NCI-H526 treated with DMSO at 0.1 percent for 48 hours (cell line): ENCODE results near the gene MBD6.

Experiments
- DNase-seq: peaks from one replicate; lab custom pipeline; 2025; lab: John Stamatoyannopoulos, UW

Gene MBD6

DNA sequence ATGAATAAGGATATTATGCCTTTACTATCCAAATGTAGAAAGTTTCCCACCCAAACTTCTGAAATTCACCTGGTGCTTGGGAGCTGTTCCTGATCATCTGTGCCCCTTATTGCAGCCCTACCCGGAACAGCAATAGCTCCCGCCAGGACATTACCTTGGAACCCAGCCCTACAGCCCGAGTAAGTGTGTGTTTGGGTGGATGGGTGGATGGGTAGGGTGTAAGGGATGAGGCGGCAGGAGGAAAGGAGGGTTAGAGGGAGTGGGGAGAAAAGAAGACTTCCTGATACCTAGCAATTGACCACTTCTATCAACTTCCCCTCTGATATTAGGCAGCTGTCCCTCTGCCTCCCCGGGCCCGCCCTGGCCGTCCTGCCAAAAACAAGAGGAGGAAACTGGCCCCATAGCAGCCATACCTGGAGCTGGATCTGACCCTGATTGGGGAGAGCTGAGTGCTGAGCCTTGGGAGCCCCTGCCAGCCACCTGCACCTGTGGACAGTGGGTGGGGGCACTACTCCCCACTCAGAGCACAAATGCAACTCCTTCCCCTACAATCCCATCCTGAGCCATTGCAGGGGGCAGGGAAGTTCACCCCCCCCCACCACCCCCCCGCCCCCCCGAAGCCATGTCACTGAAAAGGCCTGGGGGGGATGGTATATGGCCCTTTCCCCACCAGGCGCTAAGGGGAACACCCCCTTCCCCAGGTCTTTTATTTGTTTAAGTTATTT, 6.4 kb downstream of the MBD6 start:
- no peak for DNase-seq

DNA sequence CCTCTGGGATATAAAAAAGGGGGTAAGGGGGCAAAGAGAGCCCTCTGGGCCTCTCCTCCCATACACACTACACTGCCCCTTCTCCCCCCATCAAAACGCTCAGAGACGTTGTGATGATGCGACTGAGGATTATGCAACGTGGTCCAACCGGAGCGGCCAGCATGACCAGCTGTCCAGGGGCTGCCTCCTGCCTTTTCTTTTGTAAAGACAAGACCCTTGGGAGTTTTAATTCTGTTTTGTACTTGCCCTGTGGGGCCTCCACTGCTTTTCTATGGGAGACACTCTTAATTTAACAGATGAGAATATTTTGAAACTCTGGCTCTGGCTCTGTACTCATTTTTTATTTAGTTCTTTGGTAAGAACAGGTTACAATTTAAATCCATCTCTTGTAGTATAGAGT, 7.2 kb downstream of the MBD6 start:
- DNase-seq, result no peak

DNA sequence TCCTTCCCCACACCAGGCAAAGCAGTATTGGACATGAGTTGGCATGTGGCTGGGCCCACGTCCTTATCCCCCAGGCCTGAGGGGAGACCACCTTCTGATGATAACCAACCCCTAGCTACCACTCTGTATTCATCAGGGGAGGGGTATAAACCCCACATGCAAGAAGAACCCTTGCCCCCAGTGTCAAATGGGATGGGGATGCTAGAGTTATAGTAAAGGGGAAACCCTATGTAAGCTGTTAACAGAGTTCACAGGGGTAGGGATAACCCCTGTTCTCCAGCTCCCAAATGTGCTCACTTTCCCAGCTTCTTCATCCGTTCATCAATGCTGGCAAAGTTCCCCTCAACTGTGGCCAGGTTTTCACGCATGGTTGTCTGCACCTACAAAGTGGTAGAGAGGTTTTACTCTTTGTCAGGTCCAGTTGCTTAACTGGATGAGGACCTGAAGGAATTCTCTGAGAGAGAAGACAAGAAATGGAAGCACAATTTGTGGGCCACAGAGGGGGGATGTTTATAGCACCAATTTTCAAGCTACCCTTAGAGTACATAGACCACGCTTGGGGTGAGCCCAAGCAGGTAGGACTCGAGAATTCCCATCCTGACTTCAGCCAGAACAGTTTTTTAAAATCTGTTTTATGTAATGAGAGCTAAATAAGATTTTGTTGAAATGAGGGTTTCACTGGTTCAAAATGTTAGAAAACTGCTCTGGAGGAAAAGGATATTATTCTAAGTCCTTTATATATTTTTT, 7.9 kb downstream of the MBD6 start:
- no peak for DNase-seq

DNA sequence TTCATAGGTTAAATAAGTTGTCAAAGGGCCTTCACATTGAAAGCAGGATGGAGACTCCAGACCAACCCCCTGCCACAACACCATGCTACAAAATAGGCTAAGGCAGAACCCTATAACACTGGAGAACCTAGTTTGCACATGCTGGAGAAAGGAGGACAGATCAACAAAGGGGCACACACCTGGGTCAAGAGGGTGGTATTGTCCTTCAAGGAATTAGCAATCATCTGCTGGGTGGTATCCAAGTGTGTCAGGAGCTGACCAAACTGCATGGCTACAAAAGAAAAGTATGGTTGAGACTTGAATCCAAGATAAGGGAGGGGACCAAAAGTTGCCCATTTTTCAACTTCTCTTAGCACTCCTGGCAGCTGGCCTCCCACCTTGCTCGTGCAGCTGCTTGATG, 9.2 kb downstream of the MBD6 start:
- DNase-seq, result no peak

DNA sequence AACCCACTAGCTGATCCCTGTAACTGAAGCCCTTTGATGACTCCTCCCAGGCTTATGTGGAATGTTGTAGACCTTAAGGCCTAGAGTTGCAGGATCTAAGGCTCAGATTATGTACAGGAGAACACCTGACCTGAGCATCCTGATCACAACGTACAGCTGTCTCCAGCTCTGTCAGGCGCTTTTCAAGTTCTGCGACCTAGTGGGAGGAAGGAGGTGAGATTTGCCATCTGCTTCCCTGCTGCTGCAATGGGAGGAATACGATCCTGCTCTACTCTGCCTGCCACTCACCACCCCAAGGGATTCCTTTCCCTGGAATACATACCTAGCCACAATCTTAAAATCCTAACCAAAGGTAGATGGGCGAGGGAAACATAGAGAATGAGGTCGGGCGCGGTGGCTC, 10.5 kb downstream of the MBD6 start:
- DNase-seq, result no peak

DNA sequence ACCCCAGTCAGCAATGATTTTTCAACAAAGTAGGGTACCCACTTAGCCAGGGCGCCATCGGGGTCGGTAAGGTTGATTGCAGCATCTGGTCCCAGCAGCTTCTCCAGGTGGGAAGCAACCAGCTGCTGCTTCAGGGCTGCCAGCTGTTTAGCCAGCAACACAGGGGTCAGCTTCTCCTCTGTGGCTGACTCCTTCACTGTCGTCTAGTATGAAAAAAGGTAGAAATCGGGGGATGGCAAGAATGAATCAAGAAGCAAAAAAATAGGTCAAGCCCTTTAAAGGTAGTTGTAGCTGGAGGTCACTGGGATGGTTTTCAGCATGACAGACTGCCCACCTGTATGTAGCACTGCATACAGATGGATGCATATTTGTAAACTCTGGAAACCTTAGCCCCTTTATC, 11.6 kb downstream of the MBD6 start:
- DNase-seq, result no peak

DNA sequence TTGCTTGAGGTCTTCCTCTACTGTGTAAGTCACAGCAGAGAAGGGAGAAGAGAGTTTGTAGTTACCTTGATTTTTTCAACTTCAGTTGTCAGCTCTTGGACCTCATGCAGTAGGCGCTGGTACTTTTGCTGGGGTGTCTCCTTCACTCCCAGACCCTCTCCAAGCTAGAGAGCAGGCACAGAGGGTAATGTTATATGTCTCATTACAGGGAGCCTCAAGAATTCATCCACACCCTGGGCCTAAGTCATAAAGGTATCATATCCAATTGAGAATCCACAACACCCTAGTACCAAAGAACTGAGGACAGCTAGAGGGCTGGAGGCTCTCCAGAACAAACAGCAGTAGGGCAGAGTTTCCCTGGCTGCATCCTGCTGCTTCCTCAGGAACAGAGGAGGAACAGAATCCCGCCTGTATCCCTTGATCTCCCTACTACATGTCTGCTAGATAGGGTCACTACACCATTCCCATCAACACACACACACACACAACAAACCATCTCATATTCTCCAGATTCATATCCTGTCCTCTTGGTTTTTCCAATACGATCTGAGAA, 12.4 kb downstream of the MBD6 start:
- no peak for DNase-seq

DNA sequence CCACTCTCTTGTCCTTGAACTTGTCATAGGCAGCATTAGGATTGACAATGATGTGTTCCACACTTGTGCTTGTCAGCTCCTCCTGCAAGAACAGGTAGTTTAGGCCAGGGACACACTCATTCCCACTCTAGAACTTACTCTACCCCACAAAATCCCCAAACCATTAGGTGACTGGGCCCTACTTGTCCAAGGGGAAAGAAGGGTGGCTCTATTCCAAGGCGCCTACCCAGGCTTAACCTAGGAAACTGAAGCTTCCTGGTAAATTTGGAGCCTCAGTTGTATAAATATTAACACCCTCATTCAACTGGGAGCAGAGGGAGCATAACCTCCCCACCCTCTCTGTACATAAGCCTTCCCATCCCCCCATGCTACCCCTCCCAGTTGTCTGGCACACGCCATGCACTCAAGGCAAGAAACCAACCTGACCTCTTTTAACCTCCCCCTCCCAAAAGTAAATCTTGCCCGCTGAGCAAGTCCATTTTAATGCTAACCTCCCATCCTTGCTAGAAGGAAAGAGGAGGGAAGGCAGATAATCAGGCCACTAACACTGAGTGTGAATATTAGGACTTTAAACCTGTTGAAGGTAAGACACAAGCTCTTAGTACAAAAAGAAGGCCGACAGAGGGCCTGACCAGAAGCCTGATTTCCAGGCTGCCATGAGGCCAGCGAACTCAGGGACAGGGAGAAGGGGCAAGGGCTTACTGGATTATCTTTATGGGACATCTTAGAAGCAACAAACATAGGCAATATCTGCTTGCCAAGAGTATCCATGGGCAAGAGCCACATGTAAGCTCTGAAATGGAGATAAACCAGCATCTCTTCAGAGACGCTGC, 13.4 kb downstream of the MBD6 start:
- DNase-seq, result no peak

DNA sequence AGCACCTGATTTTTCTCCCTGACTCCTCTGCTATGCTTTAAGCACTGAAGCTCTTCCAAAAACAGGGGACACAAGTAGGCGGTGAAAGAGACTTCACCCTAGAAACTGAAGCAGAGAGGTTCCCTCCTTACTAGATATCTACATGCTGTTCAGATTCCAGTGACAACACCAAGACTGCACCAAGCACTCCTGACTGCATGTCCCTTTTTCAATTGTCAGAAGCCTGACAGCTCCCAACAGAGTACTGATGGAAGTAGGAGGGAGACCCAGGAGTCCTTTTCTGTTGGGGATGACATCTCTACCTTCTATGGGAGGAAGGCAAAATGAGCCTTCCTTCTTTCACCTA, 13.9 kb downstream of the MBD6 start:
- no peak for DNase-seq

DNA sequence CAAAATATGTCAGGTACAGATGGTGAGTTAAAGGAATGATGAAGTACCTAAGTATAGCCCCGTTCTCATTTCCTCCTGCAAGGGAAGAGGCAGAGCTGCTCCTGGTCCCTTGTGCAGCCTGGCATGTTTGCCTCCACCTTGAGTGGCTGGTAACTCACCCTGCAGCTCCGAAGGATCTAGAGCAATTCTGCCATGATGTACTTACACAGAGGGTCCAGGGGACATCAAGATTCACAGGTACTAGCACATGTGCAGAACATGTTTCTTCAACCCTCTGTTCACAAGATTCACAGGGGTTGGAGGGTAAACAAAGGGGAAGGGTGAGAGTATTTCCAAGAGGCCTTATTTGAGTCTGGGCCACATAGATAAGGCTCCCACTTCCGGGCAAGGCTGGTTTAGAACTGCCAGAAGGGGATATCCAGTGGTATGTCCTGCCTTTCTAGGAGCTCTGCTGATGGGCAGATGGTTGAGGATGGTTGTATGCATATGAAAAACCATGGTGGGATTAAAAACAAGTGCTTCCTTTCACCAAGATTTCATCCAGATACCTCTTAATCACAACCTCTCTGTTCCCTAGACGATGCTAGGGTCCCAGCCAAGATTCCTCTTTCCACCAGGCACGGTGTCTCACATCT, 16.6 kb downstream of the MBD6 start:
- no peak for DNase-seq

DNA sequence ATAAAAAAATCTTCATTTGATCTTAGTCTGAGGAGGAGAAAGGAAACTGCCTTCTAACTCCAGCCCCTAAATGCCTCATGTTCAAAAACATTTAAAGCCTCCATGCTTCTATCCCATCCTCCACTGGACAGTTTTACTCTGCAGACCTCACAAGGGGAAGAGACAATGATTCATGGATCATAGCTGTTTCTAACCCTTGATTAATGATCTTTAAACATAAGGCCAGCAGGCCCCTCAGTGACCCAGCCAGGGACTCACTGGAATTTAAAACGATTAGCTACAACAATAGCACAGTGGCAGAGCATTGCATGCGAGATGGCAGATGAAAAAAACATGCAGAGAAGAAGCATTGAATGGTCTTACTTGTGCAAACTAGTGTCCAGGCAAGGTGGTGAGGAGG, 18.4 kb downstream of the MBD6 start:
- no peak for DNase-seq

DNA sequence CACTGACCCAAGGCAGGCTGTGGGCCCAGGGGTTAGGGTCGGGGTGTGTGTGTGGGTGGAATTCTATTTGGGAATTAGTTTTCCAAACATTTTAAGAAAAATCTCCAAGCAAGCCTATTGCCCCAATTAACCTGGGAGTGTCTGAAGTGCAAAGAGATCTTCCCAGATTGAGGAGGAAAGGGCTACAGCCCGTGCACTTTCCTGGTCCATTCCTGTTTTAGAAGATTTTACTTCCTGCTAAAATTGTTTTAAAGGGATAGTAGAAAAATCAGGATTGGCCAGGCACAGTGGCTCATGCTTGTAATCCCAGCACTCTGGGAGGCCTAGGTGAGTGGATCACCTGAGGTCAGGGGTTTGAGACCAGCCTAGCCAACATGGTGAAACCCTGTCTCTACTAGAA, 19.1 kb downstream of the MBD6 start:
- no peak for DNase-seq

DNA sequence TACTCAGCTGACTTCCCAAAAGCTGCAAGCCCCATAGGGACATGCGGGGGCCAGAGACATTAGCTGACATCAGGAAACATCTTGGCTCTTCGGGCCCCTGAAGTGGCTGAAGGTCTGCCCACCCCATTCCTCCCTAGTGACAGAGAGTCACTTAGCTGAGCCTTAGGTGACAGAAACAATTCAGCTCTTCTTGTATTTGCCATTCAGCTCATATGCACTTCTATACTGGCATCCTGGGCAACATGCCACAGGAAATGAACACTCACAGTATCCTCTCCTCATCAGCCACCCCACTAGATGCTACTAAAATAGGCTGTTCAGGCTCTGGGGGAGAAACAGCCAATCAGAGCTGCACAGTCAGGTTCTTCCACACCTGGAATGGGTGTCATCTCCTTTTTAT, 21.0 kb downstream of the MBD6 start:
- no peak for DNase-seq

DNA sequence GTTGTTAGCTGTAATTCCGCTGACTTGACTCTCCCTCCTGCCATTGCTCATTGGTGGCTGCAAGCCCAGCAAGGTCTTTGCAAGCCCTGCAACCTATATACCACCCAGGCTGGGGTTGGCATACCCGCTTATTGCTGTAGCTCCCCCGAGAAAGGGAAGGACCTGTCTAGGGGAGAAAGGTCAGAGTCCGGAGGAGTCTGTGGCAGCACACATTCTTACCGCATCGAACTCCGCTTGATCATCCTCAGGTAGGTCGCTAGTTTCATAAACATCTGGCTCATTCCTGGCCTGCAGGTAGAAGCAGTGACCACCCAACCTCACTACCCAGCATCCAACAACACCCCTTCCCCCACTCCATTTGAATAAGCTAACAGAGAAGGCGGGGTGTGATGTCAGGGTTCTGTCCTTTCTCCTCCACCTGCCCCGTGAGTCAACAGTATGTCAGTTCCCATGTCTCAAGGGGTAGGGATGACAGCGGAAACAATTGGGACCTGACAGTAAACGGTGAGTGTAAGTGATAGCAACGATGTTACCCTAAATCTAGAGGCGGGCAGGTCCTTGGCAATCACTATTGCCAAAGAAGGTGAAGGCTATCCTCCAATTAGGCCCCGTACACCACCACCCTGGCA, 23.3 kb downstream of the MBD6 start:
- peak; percentile 70 for DNase-seq

DNA sequence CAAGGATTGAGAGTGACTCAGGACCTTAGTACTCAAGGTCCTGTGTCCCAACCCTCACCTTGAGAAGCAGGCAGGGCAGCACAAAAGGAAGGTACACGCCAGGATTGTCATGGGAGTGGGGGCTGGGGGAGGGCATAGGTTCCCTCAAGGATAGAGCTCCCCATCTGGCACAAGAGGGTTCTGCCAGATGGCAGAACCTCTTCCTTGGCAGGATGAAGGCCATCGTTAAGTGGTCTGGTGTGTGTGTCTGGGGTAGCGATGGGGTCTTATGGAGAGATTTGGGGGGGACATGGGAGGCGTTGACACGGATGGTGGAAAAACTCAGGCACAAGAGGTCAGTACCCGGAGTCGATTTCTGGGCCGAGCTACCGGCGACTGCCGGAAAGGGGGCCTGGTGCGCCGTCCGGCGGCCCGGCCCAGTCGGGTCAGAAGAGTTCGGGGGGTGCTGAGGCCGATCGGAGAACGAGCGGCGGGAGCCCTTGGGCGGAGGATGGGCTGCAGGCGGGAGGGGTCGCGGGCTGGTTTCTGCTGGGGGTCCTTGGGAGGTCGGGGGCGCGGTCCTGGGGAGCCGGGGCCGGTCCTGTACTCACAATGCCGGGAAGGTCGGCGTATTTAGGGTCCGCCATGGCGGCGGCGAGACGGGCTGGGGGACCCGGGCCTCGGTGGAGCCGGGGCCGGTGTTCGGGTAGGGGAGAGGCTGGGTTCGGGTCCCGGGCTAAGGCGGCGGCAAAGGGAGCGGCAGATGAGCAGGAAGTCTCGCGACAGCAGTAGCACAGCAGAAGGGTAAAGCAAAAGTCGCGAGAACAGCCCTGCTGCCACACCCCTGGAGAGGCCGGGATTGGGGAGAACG, 24.0 kb downstream of the MBD6 start, which contains the start of gene DCTN2:
TSS of gene DCTN2 (minus strand) at position 755 of the 850 bp plus-strand sequence. CDS start at position 626, 129 bp downstream.
- peak; percentile 96 for DNase-seq

DNA sequence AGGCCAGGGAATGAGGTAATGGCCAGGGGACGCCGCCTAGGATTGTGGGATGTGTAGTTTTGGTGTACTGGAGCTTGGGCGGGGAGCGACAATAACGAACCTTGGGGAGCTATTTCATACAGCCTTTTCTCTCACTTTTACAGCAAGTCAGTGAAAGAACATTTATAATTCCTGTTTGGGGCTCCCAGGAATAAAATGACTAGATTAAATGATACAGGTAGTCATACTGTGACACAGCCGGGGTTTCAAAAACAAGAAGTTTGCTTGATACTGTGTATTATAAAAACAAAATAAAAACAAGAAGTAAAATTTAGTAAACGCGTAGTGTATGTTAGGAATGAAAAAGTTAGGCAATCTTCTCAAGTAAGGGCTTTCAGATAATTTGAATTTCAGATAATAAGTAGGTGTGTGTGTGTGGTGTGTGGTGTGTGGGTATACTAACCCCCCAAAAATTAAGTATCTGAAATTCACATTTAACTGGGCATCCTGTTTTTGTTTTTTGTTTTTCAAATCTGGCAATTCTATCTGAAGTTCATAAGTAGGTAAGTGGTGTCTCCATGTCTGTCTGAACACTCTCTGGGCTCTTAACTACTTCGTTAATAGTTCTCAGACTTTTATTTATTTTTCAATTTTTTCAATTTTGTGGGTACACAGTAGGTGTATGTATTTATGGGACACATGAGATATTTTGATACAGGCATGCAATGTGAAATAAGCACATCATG, 24.8 kb downstream of the MBD6 start:
- DNase-seq, result no peak

DNA sequence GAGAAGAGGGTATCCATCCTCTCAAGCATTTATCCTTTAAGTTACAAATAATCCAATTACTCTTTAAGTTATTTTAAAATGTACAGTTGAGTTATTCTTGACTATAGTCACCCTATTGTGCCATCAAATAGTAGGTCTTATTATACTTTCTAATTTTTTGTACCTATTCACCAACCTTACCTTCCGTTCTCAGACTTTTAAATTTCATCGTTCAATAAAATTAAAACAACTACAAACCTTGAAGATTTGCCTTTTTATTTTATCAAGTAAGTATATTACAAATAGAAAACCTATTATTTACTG, 25.3 kb downstream of the MBD6 start:
- DNase-seq, result no peak

DNA sequence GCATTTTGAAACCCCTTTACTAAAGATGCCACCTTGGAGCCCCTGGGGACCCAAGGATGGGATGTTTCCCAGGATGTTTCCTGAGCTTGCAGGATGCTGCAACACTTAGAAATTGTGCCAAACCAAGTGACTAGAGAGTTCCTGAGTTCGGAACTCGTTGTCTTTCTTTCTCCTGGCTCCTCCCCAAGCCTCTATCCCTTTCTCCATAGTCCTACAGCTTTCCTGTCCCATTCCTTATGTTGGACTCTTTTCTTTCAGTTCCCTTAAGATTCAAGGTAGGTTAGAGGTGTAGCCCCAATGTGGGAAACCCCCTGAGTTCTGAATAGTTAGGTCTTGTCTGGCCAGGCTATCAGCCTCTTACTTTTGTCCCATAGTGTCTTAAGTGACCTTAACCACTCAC, 25.9 kb downstream of the MBD6 start:
- DNase-seq, result no peak

DNA sequence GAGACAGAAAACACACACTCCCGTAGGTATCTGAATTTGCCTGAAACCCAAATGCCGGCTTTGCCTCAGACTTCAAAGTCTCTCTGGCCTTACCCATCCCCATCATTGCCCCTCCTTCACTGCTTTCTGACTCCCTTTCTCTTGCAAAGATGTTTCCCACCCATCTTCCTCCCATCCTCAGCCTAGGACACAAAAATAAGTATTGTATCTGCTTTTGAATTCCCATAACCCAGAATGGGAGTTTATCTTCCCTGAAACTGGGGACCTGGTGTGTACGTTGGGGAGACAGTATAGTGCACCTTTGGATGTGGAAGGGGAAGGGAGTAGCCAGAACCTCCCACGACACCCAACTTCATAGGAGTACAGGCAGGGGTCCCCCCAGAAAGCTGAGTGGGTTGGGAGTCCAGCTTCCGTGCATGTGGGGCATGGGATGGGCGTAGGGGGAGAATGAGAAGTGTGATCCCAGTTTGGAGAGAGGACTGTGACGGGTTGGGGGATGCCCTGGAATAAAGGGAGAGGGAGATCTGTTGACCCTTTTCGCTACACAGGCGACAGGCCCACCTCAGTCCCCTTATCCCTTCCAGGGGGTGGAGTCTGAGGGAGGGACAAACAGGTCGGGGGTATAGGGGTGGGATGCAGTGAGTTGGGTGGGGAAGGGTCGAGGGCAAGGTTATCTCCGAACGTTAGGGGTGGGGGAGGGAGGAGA, 26.7 kb downstream of the MBD6 start:
- no peak for DNase-seq
